Measurements from ENCODE around the gene MYO5C.

GRCh38 chr15:52292780-52293392 is 2.7 kb downstream of the MYO5C start:
- TF ChIP-seq CTCF (IDR thresholded peaks at IDR 0.05), result no peak
- no peak for TF ChIP-seq POLR2A (IDR thresholded peaks at IDR 0.05)

Measured in uterus (tissue), 2 donors.